Skeletal muscle tissue (tissue), 4 donors: ENCODE results near the gene EGFR. TPM values are rescaled to one million over a fixed set of nuclear protein-coding genes. Genes with fewer than 3 reads are reported as not detected.
A peak's percentile ranks its signal among the peaks of the same experiment; 100 is the strongest.

Experiments
- H3K27ac ChIP-seq: one replicate; pipeline ENCODE4 v1.7.0; 2013; ENCODE audit warnings: mild to moderate bottlenecking, low read depth, low read length, inconsistent platforms
- H3K27me3 ChIP-seq, 3 donors: one replicate each; pipeline ENCODE4 v1.7.0; 2013; ENCODE audit warnings: low read length in 3 of 3; ENCODE audit not compliant: control insufficient read depth in 3 of 3, insufficient read depth in 3 of 3
- H3K36me3 ChIP-seq, 3 donors: one replicate each; pipeline ENCODE4 v1.7.0; 2013; ENCODE audit warnings: low read length in 3 of 3; ENCODE audit not compliant: control insufficient read depth in 3 of 3, insufficient read depth in 3 of 3
- H3K4me1 ChIP-seq, 3 donors: one replicate each; pipeline ENCODE4 v1.7.0; 2013; ENCODE audit warnings: low read length in 3 of 3, mild to moderate bottlenecking in 3 of 3; ENCODE audit not compliant: control insufficient read depth in 3 of 3, insufficient read depth in 3 of 3
- H3K4me3 ChIP-seq, 3 donors: one replicate each; pipeline ENCODE4 v1.7.0; 2013; ENCODE audit warnings: low read length in 3 of 3
- H3K9ac ChIP-seq, 3 donors: one replicate each; pipeline ENCODE4 v1.7.0; 2013; ENCODE audit warnings: low read length in 3 of 3, mild to moderate bottlenecking in 3 of 3, moderate library complexity in 2 of 3, low read depth in 1 of 3
- H3K9me3 ChIP-seq, 3 donors: one replicate each; pipeline ENCODE4 v1.7.0; 2013; ENCODE audit warnings: low read length in 3 of 3; ENCODE audit not compliant: control insufficient read depth in 3 of 3
- total RNA-seq: library from RNA; depleted of rRNA; stranded (reverse); fragments of >200 nt; gene quantifications from one replicate; pipeline ENCODE4 v1.2.3, GENCODE V29; 2014
- donor health status: Osteomylitis.

Gene EGFR
- total RNA-seq, 1 donor from 2014 or later = 17.7 TPM

- Histone ChIP-seq H3K4me1 (peaks cover 19 to 54% (median 33%) of the 10 kb centered on the region in 3 donors), H3K27ac (no peak overlapping the region), H3K9me3 (no peaks in the 10 kb centered on the region), H3K27me3 (no peaks in the 10 kb centered on the region), H3K4me3 (no peak overlapping the region), H3K36me3 (no peaks in the 10 kb centered on the region), H3K9ac (no peak overlapping the region)
These were observed 99.6 kb downstream of the EGFR start for GRCh38 chr7:55118426-55118825.

GRCh38 chr7:55119571-55119970 is 100.8 kb downstream of the EGFR start:
- Histone ChIP-seq H3K9me3 (no peaks in the 10 kb centered on the region), H3K27me3 (no peaks in the 10 kb centered on the region), H3K36me3 (no peaks in the 10 kb centered on the region), H3K4me1 (peaks cover 19 to 58% (median 40%) of the 10 kb centered on the region in 3 donors), H3K4me3 (no peak overlapping the region), H3K9ac (no peak overlapping the region), H3K27ac (no peak overlapping the region)

- Histone ChIP-seq H3K27me3 (no peaks in the 10 kb centered on the region), H3K4me1 (peaks cover 24 to 63% (median 45%) of the 10 kb centered on the region in 3 donors), H3K27ac (peak overlapping the region; percentile 80), H3K9me3 (no peaks in the 10 kb centered on the region), H3K9ac (no peak overlapping the region), H3K36me3 (no peaks in the 10 kb centered on the region), H3K4me3 (no peak overlapping the region)
These were observed 101.3 kb downstream of the EGFR start for GRCh38 chr7:55120074-55120473.

GRCh38 chr7:55120501-55121198 is 101.8 kb downstream of the EGFR start:
- H3K36me3 ChIP-seq = no peaks in the 10 kb centered on the region
- H3K27me3 ChIP-seq = no peaks in the 10 kb centered on the region
- no peaks in the 10 kb centered on the region for H3K9me3 ChIP-seq
- peak overlapping the region; percentile 80 for H3K27ac ChIP-seq
- peaks cover 30 to 69% (median 49%) of the 10 kb centered on the region in 3 donors for H3K4me1 ChIP-seq
- peak overlapping the region in 1 of 3 donors; percentile 2 for H3K9ac ChIP-seq
- H3K4me3 ChIP-seq = peak overlapping the region in 1 of 3 donors; percentile 24

- Histone ChIP-seq H3K9ac (peak overlapping the region; percentile 2 to 41 (median 40)), H3K27me3 (no peaks in the 10 kb centered on the region), H3K4me1 (peaks cover 36 to 75% (median 54%) of the 10 kb centered on the region in 3 donors), H3K4me3 (peak overlapping the region in 2 of 3 donors; percentile 3 to 24), H3K9me3 (no peaks in the 10 kb centered on the region), H3K27ac (peak overlapping the region; percentile 80), H3K36me3 (no peaks in the 10 kb centered on the region)
These were observed 102.4 kb downstream of the EGFR start for GRCh38 chr7:55121249-55121648.

GRCh38 chr7:55122263-55122662 is 103.4 kb downstream of the EGFR start:
- no peaks in the 10 kb centered on the region for H3K9me3 ChIP-seq
- H3K27me3 ChIP-seq = no peaks in the 10 kb centered on the region
- H3K4me3 ChIP-seq = no peak overlapping the region
- no peaks in the 10 kb centered on the region for H3K36me3 ChIP-seq
- H3K9ac ChIP-seq = no peak overlapping the region
- H3K27ac ChIP-seq = peak overlapping the region; percentile 80
- peaks cover 41 to 76% (median 61%) of the 10 kb centered on the region in 3 donors for H3K4me1 ChIP-seq

GRCh38 chr7:55124989-55125875 is 106.4 kb downstream of the EGFR start:
- Histone ChIP-seq H3K9ac (no peak overlapping the region), H3K27me3 (no peaks in the 10 kb centered on the region), H3K27ac (peak overlapping the region; percentile 23), H3K36me3 (no peaks in the 10 kb centered on the region), H3K4me3 (peak overlapping the region in 1 of 3 donors; percentile 4), H3K9me3 (no peaks in the 10 kb centered on the region), H3K4me1 (peaks cover 66 to 81% (median 80%) of the 10 kb centered on the region in 3 donors)

- Histone ChIP-seq H3K9ac (peak overlapping the region in 1 of 3 donors; percentile 40), H3K4me1 (peaks cover 65 to 77% (median 76%) of the 10 kb centered on the region in 3 donors), H3K27ac (peak overlapping the region; percentile 86), H3K36me3 (no peaks in the 10 kb centered on the region), H3K27me3 (no peaks in the 10 kb centered on the region), H3K9me3 (no peaks in the 10 kb centered on the region), H3K4me3 (no peak overlapping the region)
These were observed 108.3 kb downstream of the EGFR start for GRCh38 chr7:55127135-55127551.

- H3K27ac ChIP-seq = peak overlapping the region; percentile 86
- H3K36me3 ChIP-seq = no peaks in the 10 kb centered on the region
- peak overlapping the region in 1 of 3 donors; percentile 40 for H3K9ac ChIP-seq
- no peaks in the 10 kb centered on the region for H3K9me3 ChIP-seq
- no peaks in the 10 kb centered on the region for H3K27me3 ChIP-seq
- peaks cover 65 to 76% (median 72%) of the 10 kb centered on the region in 3 donors for H3K4me1 ChIP-seq
- peak overlapping the region in 2 of 3 donors; percentile 40 to 41 for H3K4me3 ChIP-seq
These were observed 108.8 kb downstream of the EGFR start for GRCh38 chr7:55127622-55128081.
